Measurements from ENCODE around the gene IGHMBP2. TPM values are rescaled to one million over a fixed set of nuclear protein-coding genes. Genes with fewer than 3 reads are reported as not detected.

The IGHMBP2 gene
- total RNA-seq, 1 donor from 2014 or later, result 32.0 TPM

GRCh38 chr11:68960294-68961071 is 56.8 kb downstream of the IGHMBP2 start:
- intact Hi-C loops (cut with micrococcal nuclease), result no loop called here

GRCh38 chr11:68961245-68961644 is 57.6 kb downstream of the IGHMBP2 start:
- intact Hi-C loops (cut with micrococcal nuclease), result no loop called here

GRCh38 chr11:68962527-68963250 is 59.0 kb downstream of the IGHMBP2 start:
- intact Hi-C loops (cut with micrococcal nuclease), result no loop called here

- intact Hi-C loops (cut with micrococcal nuclease), result no loop called here
These were observed 60.1 kb downstream of the IGHMBP2 start for GRCh38 chr11:68963779-68964178.

- intact Hi-C loops (cut with micrococcal nuclease), result no loop called here
These were observed 62.5 kb downstream of the IGHMBP2 start for GRCh38 chr11:68965901-68966853.

GRCh38 chr11:68966894-68967780 is 63.4 kb downstream of the IGHMBP2 start:
- intact Hi-C loops (cut with micrococcal nuclease), result no loop called here

- intact Hi-C loops (cut with micrococcal nuclease), result no loop called here
These were observed 64.9 kb downstream of the IGHMBP2 start for GRCh38 chr11:68968306-68969250.

GRCh38 chr11:68969386-68969785 is 65.7 kb downstream of the IGHMBP2 start:
- intact Hi-C loops (cut with micrococcal nuclease), result no loop called here

- intact Hi-C loops (cut with micrococcal nuclease), result no loop called here
These were observed 67.4 kb downstream of the IGHMBP2 start for GRCh38 chr11:68970921-68971636.

GRCh38 chr11:68973219-68973618 is 69.5 kb downstream of the IGHMBP2 start:
- intact Hi-C loops (cut with micrococcal nuclease), result no loop called here

GRCh38 chr11:68973706-68974105 is 70.0 kb downstream of the IGHMBP2 start:
- intact Hi-C loops (cut with micrococcal nuclease), result loop anchor here (2.0 kb wide), 1 partner anchor 75 kb away; the partner anchor contains the start of gene TPCN2

- intact Hi-C loops (cut with micrococcal nuclease), result loop anchor here (2.0 kb wide), 1 partner anchor 74 kb away; the partner anchor contains the start of gene TPCN2
These were observed 70.9 kb downstream of the IGHMBP2 start for GRCh38 chr11:68974421-68975194.

- intact Hi-C loops (cut with micrococcal nuclease), result no loop called here
These were observed 72.4 kb downstream of the IGHMBP2 start for GRCh38 chr11:68976095-68976494.

GRCh38 chr11:68976563-68976962 is 72.9 kb downstream of the IGHMBP2 start:
- intact Hi-C loops (cut with micrococcal nuclease), result no loop called here

GRCh38 chr11:68977781-68978625 is 74.3 kb downstream of the IGHMBP2 start:
- intact Hi-C loops (cut with micrococcal nuclease), result no loop called here

GRCh38 chr11:68978626-68978930 is 74.9 kb downstream of the IGHMBP2 start:
- intact Hi-C loops (cut with micrococcal nuclease), result no loop called here
